PC-9 (cell line): ENCODE measurements around the gene NAB2. TPM values are rescaled to one million over a fixed set of nuclear protein-coding genes. Genes with fewer than 3 reads are reported as not detected.

ENCODE experiments used
- BruUV-seq: library from RNA; stranded (reverse); fragments of 400-500 nt; replicated peaks from 2 replicates; lab custom pipeline; 2021; lab: Mats Ljungman, UMichigan
- CTCF ChIA-PET: fragments of 300-600 bp; sonication (Branson Sonifier 250); formaldehyde crosslinking; loops from one replicate; lab custom pipeline; 2022; ENCODE audit warnings: antibody characterized with exemption; lab: Charles Lee
- POLR2A ChIA-PET: fragments of 300-600 bp; sonication (Branson Sonifier 250); formaldehyde crosslinking; loops from one replicate; lab custom pipeline; 2022; ENCODE audit warnings: antibody characterized with exemption; ENCODE audit not compliant: unreplicated experiment; lab: Charles Lee
- DNase-seq, 2 experiments: peaks; one replicate each; pipeline versions ENCODE4 v3.0.0 to v3.0.0-alpha.2; 2015 to 2022; ENCODE audit warnings: mixed read lengths in 1 of 2
- H2AFZ ChIP-seq: fragments of 200-600 bp; sonication (generic); 2 replicates; pipeline ENCODE4 v1.8.1; 2017; ENCODE audit warnings: antibody characterized with exemption
- H3F3A ChIP-seq: fragments of 200-600 bp; sonication (generic); 2 replicates; pipeline ENCODE4 v1.8.1; 2017; ENCODE audit warnings: antibody characterized with exemption, mild to moderate bottlenecking, low read depth; ENCODE audit not compliant: insufficient read depth
- H3K27ac ChIP-seq: fragments of 200-600 bp; sonication (generic); 2 replicates; pipeline ENCODE4 v1.6.1; 2016; ENCODE audit warnings: mixed run types
- H3K27me3 ChIP-seq: fragments of 200-600 bp; sonication (generic); 2 replicates; pipeline ENCODE4 v1.6.1; 2016; ENCODE audit warnings: low read depth, mixed run types; ENCODE audit not compliant: insufficient read depth
- H3K36me3 ChIP-seq: fragments of 200-600 bp; sonication (generic); 2 replicates; pipeline ENCODE4 v1.6.1; 2016; ENCODE audit warnings: low read depth, mixed run types
- H3K4me1 ChIP-seq: fragments of 200-600 bp; sonication (generic); replicated peaks from 2 replicates; pipeline ENCODE4 v1.6.1; 2016; ENCODE audit warnings: mixed run types; ENCODE audit not compliant: insufficient read depth
- H3K4me2 ChIP-seq: fragments of 200-600 bp; sonication (generic); 2 replicates; pipeline ENCODE4 v1.6.1; 2017; ENCODE audit warnings: mixed run types
- H3K4me3 ChIP-seq: fragments of 200-600 bp; sonication (generic); 2 replicates; pipeline ENCODE4 v1.6.1; 2016; ENCODE audit warnings: mixed run types
- H3K79me2 ChIP-seq: fragments of 200-600 bp; sonication (generic); 2 replicates; pipeline ENCODE4 v1.6.1; 2017; ENCODE audit warnings: low read depth, mixed run types
- H3K9me2 ChIP-seq: fragments of 200-600 bp; sonication (generic); 2 replicates; pipeline ENCODE4 v1.8.1; 2017; ENCODE audit warnings: mild to moderate bottlenecking; ENCODE audit not compliant: insufficient read depth
- H3K9me3 ChIP-seq: fragments of 200-600 bp; sonication (generic); 2 replicates; pipeline ENCODE4 v1.8.1; 2016; ENCODE audit warnings: low read depth; ENCODE audit not compliant: insufficient read depth
- H4K20me1 ChIP-seq: fragments of 200-600 bp; sonication (generic); 2 replicates; pipeline ENCODE4 v1.8.1; 2017; ENCODE audit not compliant: insufficient read depth
- CTCF ChIP-seq: fragments of 200-600 bp; sonication (generic); conservative IDR thresholded peaks from 2 replicates; pipeline ENCODE4 v1.6.1; 2017; ENCODE audit warnings: mixed run types, antibody characterized with exemption, mild to moderate bottlenecking, moderate library complexity
- EZH2 ChIP-seq: fragments of 200-600 bp; sonication (generic); IDR thresholded peaks from 2 replicates; pipeline ENCODE4 v1.8.0; 2017; ENCODE audit warnings: antibody characterized with exemption, low read depth
- intact Hi-C: fragments of 100-400 bp; cut with micrococcal nuclease; formaldehyde crosslinking; loops from one replicate; pipeline ENCODE4 v1.10.0; 2022; ENCODE audit not compliant: unreplicated experiment
- total RNA-seq: library from RNA; stranded (reverse); gene quantifications from 2 replicates; pipeline ENCODE4 v1.2.3, GENCODE V29; 2021

NAB2 gene
- total RNA-seq, 1 experiment from 2014 or later = 13.8 TPM

GRCh38 chr12:57127101-57127725 is 38.3 kb downstream of the NAB2 start:
- peak overlapping the region; percentile 44 for H3K27ac ChIP-seq
- TSS peak; percentile 77 for BruUV-seq
- TF ChIP-seq CTCF (peak; percentile 60), EZH2 (no peak)

DNA sequence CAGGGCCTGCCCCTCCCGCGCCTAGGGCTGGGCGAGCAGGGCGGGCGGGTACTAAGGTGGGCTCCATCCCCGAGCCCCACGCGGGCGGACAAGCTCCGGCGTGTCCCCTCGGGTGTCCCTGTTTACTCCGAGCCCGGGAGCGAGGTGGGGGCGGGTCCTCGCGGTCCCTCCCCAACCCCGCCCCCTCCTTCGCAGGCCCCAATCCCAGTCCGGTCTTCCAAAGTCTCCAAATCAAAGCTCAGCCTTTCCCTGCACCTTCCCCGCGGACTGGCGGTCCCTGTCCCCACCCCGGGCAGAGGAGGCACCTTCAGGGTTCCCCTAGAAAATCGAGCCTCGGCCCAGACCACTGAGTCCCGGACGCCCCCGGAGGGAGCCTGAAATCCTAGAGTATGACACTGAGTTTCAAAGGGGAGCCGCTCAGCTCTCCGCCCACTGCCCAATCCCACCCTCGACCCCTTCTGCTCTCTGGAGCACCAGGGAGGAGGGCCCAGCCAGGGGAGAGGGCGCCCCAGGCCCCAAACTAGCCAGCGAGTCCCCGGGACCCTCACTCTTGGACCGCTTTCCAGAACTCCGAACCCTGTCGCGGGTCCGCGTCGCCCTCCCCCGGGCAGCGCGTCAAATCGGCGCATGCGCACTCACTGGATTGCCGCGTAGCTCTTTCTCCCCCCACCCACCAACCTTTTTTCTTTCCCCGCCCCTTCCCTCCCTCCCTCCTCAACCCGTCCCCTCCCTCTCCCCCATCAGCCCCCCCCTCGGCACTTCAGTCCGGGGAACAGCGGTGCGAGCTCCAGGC is 39.0 kb downstream of the NAB2 start, which contains the start of gene LRP1:
Gene LRP1 (plus strand): TSS at position 758 of the 793 bp plus-strand sequence. CDS start 482 bp downstream, outside the sequence.
- TF ChIP-seq EZH2 = no peak
- no peak for TF ChIP-seq CTCF
- Histone ChIP-seq H3K4me3 (peak within 1 kb of the TSS; percentile 97), H3K9me2 (no peaks in the 10 kb centered on the region), H3K27me3 (no peaks in the 10 kb centered on the region), H3K27ac (peak within 1 kb of the TSS; percentile 44), H3K9me3 (no peaks in the 10 kb centered on the region), H3K79me2 (no peaks in the 10 kb centered on the region), H3K36me3 (no peaks in the 10 kb centered on the region), H3K4me1 (peaks cover 8% of the 10 kb centered on the region), H4K20me1 (no peaks in the 10 kb centered on the region), H2AFZ (peak within 1 kb of the TSS; percentile 98), H3K4me2 (peak within 1 kb of the TSS; percentile 87), H3F3A (peaks cover 15% of the 10 kb centered on the region)
- CTCF ChIA-PET = interaction anchor here (0.6 to 2.4 kb wide), 12 partner anchors 10 to 174 kb away, joined by 3 to 40 read pairs (median 4); partner anchors contain the start of genes STAC3 and STAT6
- peak; percentile 68 to 80 for DNase-seq
- POLR2A ChIA-PET = interaction anchor here (0.5 to 1.8 kb wide), 20 partner anchors 8 to 939 kb away, joined by 3 to 27 read pairs (median 6); partner anchors contain the start of genes SMARCC2 and STAT6
- BruUV-seq = no TSS peak
- intact Hi-C loops = loop anchor here (1.0 kb wide), 3 partner anchors 39 to 115 kb away; partner anchors contain the start of gene NAB2

More at GRCh38 chr12:57127101-57127725, 38.3 kb downstream of the NAB2 start:
- CTCF ChIA-PET = interaction anchor here (0.6 to 2.4 kb wide), 9 partner anchors 9 to 126 kb away, joined by 3 to 40 read pairs (median 10); partner anchors contain the start of gene STAT6
- no peaks in the 10 kb centered on the region for H3K27me3 ChIP-seq
- no peaks in the 10 kb centered on the region for H3K9me2 ChIP-seq
- intact Hi-C loops = loop anchor here (1.0 kb wide), 3 partner anchors 38 to 116 kb away; partner anchors contain the start of gene NAB2
- peaks cover 15% of the 10 kb centered on the region for H3F3A ChIP-seq
- no peaks in the 10 kb centered on the region for H4K20me1 ChIP-seq
- H2AFZ ChIP-seq = peak overlapping the region; percentile 98
- H3K79me2 ChIP-seq = no peaks in the 10 kb centered on the region
- DNase-seq = peak; percentile 71 to 77
- peak overlapping the region; percentile 97 for H3K4me3 ChIP-seq
- peaks cover 8% of the 10 kb centered on the region for H3K4me1 ChIP-seq
- no peaks in the 10 kb centered on the region for H3K9me3 ChIP-seq
- peak overlapping the region; percentile 87 for H3K4me2 ChIP-seq
- POLR2A ChIA-PET = interaction anchor here (0.5 to 1.8 kb wide), 7 partner anchors 15 to 466 kb away, joined by 3 to 27 read pairs (median 9); partner anchors contain the start of gene NAB2
- H3K36me3 ChIP-seq = no peaks in the 10 kb centered on the region
